Measurements from ENCODE around the gene IFT74.
A peak's percentile ranks its signal among the peaks of the same experiment; 100 is the strongest.

The IFT74 gene

GRCh38 chr9:27019589-27019988 is 63.4 kb downstream of the IFT74 start:
- DNase-seq (ENCODE audit: low spot score): no peak

GRCh38 chr9:27022920-27023319 is 66.7 kb downstream of the IFT74 start:
- no peak for DNase-seq (ENCODE audit: low spot score)
- TF ChIP-seq CTCF (IDR thresholded peaks at IDR 0.05; ENCODE audit: extremely low read depth, missing control alignments): no peak

More at GRCh38 chr9:27019589-27019988, 63.4 kb downstream of the IFT74 start:
- no peak for TF ChIP-seq CTCF (IDR thresholded peaks at IDR 0.05; ENCODE audit: extremely low read depth, missing control alignments)

GRCh38 chr9:27029186-27029585 is 73.0 kb downstream of the IFT74 start:
- no peak for DNase-seq (ENCODE audit: low spot score)
- TF ChIP-seq CTCF (IDR thresholded peaks at IDR 0.05; ENCODE audit: extremely low read depth, missing control alignments): no peak

GRCh38 chr9:27033815-27034403 is 77.7 kb downstream of the IFT74 start:
- peak; percentile 49 for DNase-seq (ENCODE audit: low spot score)
- TF ChIP-seq CTCF (IDR thresholded peaks at IDR 0.05; ENCODE audit: extremely low read depth, missing control alignments): peak; percentile 42

- no peak for DNase-seq (ENCODE audit: low spot score)
- TF ChIP-seq CTCF (IDR thresholded peaks at IDR 0.05; ENCODE audit: extremely low read depth, missing control alignments): no peak
These were observed 81.3 kb downstream of the IFT74 start for GRCh38 chr9:27037499-27037898.

GRCh38 chr9:27041746-27042145 is 85.5 kb downstream of the IFT74 start:
- no peak for TF ChIP-seq CTCF (IDR thresholded peaks at IDR 0.05; ENCODE audit: extremely low read depth, missing control alignments)
- DNase-seq (ENCODE audit: low spot score): no peak

GRCh38 chr9:27042476-27042875 is 86.3 kb downstream of the IFT74 start:
- no peak for TF ChIP-seq CTCF (IDR thresholded peaks at IDR 0.05; ENCODE audit: extremely low read depth, missing control alignments)
- no peak for DNase-seq (ENCODE audit: low spot score)

All from GM20000 (cell line).